Mammary epithelial cell (primary cell): ENCODE data around the gene BCL2A1.

Source experiments
- EZH2 ChIP-seq: IDR thresholded peaks from 2 replicates; pipeline ENCODE4 v1.6.1; 2012; ENCODE audit warnings: low read length, inconsistent platforms, borderline replicate concordance
- TF ChIP-seq, protein P1 (sequence below), 2 donors: IDR thresholded peaks in 1 of 2; conservative IDR thresholded peaks in 1 of 2; 2 replicates each; pipeline ENCODE4 v1.5.1; 2011 to 2012; ENCODE audit warnings: inconsistent platforms in 2 of 2, low read length in 2 of 2, mild to moderate bottlenecking in 2 of 2, control low read depth in 1 of 2, low read depth in 1 of 2; ENCODE audit not compliant: insufficient read depth in 1 of 2; ENCODE audit errors: extremely low read depth in 1 of 2

DNA sequence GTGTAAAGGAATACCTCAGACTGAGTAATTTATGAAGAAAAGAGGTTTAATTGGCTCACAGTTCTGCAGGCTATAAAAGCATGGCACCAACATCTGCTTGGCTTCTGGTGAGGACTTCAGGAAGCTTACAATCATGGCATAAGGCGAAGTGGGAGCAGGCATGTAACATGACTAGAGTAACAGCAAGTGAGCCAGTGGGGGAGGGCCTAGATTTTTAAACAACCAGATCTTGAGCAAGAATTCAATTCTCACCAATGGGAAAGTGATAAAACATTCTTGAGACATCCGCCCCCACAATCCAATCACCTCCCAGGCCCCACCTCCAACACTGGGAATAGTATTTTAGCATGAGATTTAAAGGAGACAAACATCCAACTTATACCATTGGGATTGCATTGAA lies 44.2 kb upstream of the BCL2A1 start:
- TF ChIP-seq EZH2 = no peak
- TF ChIP-seq, protein P1, sequence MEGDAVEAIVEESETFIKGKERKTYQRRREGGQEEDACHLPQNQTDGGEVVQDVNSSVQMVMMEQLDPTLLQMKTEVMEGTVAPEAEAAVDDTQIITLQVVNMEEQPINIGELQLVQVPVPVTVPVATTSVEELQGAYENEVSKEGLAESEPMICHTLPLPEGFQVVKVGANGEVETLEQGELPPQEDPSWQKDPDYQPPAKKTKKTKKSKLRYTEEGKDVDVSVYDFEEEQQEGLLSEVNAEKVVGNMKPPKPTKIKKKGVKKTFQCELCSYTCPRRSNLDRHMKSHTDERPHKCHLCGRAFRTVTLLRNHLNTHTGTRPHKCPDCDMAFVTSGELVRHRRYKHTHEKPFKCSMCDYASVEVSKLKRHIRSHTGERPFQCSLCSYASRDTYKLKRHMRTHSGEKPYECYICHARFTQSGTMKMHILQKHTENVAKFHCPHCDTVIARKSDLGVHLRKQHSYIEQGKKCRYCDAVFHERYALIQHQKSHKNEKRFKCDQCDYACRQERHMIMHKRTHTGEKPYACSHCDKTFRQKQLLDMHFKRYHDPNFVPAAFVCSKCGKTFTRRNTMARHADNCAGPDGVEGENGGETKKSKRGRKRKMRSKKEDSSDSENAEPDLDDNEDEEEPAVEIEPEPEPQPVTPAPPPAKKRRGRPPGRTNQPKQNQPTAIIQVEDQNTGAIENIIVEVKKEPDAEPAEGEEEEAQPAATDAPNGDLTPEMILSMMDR (conservative IDR thresholded peaks at IDR 0.05 in 1 of 2, IDR thresholded peaks at IDR 0.05 in 1 of 2; ENCODE audit: extremely low read depth in 1 of 2, insufficient read depth in 1 of 2, low read depth in 1 of 2, low read length in 2 of 2) = no peak
